H1 (cell line): ENCODE measurements around the gene CLP1. TPM values are rescaled to one million over a fixed set of nuclear protein-coding genes. Genes with fewer than 3 reads are reported as not detected.

Experiments used
- CTCF ChIA-PET: fragments of 300-600 bp; sonication (Branson Sonifier 250); formaldehyde crosslinking; loops from one replicate; lab custom pipeline; 2021; ENCODE audit not compliant: partially characterized antibody; lab: Charles Lee
- POLR2A ChIA-PET: fragments of 300-600 bp; sonication (Branson Sonifier 250); formaldehyde crosslinking; loops from one replicate; lab custom pipeline; 2021; ENCODE audit warnings: inconsistent platforms; ENCODE audit not compliant: partially characterized antibody; lab: Charles Lee
- DNase-seq, 2 experiments: peaks; one replicate each; pipeline versions ENCODE4 v3.0.0 to v3.0.0-alpha.2; 2010 to 2022; ENCODE audit warnings: low spot score in 2 of 2, low read depth in 1 of 2, mixed read lengths in 1 of 2
- FAIRE-seq: peaks from 2 replicates; lab custom pipeline; 2011; peaks lifted over from hg19 to GRCh38; lab: Jason Lieb, UNC
- H2AFZ ChIP-seq: 2 replicates; pipeline ENCODE4 v1.8.1; 2012; ENCODE audit warnings: low read length, inconsistent platforms
- H2AK5ac ChIP-seq: 2 replicates; pipeline ENCODE4 v1.6.1; 2013; ENCODE audit warnings: low read depth, low read length
- H2BK120ac ChIP-seq: replicated peaks from 2 replicates; pipeline ENCODE3; 2013; ENCODE audit warnings: low read depth, low read length, inconsistent platforms
- H2BK12ac ChIP-seq: 2 replicates; pipeline ENCODE4 v1.6.1; 2013; ENCODE audit warnings: low read depth, low read length
- H2BK15ac ChIP-seq: 2 replicates; pipeline ENCODE4 v1.6.1; 2013; ENCODE audit warnings: low read length
- H2BK20ac ChIP-seq: 2 replicates; pipeline ENCODE4 v1.6.1; 2013; ENCODE audit warnings: low read length
- H2BK5ac ChIP-seq: 2 replicates; pipeline ENCODE4 v1.6.1; 2013; ENCODE audit warnings: low read depth, low read length
- H3K14ac ChIP-seq: 2 replicates; pipeline ENCODE4 v1.6.1; 2013; ENCODE audit warnings: inconsistent platforms; ENCODE audit not compliant: insufficient read length
- H3K18ac ChIP-seq: 2 replicates; pipeline ENCODE4 v1.6.1; 2013; ENCODE audit warnings: low read length; ENCODE audit errors: extremely low read depth
- H3K23ac ChIP-seq: 2 replicates; pipeline ENCODE4 v1.6.1; 2013; ENCODE audit warnings: inconsistent platforms; ENCODE audit not compliant: insufficient read length
- H3K23me2 ChIP-seq: 2 replicates; pipeline ENCODE4 v1.6.1; 2013; ENCODE audit warnings: low read depth, low read length
- H3K27ac ChIP-seq: 2 replicates; pipeline ENCODE4 v1.6.1; 2011; ENCODE audit warnings: low read depth, low read length, inconsistent platforms
- H3K27me3 ChIP-seq, 4 experiments: replicated peaks in 1 of 4; 1 replicate in 1 of 4; 2 replicates in 3 of 4; pipeline versions ENCODE4 v1.6.1 to v1.8.1; 2011 to 2013; ENCODE audit warnings: low read length in 3 of 4, mild to moderate bottlenecking in 3 of 4, inconsistent platforms in 2 of 4, mixed read lengths in 2 of 4, moderate library complexity in 1 of 4; ENCODE audit not compliant: control insufficient read depth in 3 of 4, insufficient read depth in 3 of 4; ENCODE audit errors: extremely low read depth in 1 of 4
- H3K36me3 ChIP-seq, 4 experiments: 2 replicates each; pipeline versions ENCODE4 v1.6.1 to v1.8.1; 2011 to 2013; ENCODE audit warnings: mild to moderate bottlenecking in 4 of 4, low read length in 3 of 4, moderate library complexity in 2 of 4, control low read depth in 1 of 4, inconsistent platforms in 1 of 4; ENCODE audit not compliant: insufficient read depth in 4 of 4, control insufficient read depth in 2 of 4
- H3K4ac ChIP-seq: replicated peaks from 2 replicates; pipeline ENCODE3; 2013; ENCODE audit warnings: low read length, low read depth, mixed read lengths, inconsistent platforms; ENCODE audit not compliant: insufficient read length
- H3K4me1 ChIP-seq, 4 experiments: replicated peaks in 1 of 4; 1 replicate in 1 of 4; 2 replicates in 3 of 4; pipeline versions ENCODE4 v1.6.1 to v1.8.1; 2011 to 2013; ENCODE audit warnings: low read length in 3 of 4, inconsistent platforms in 2 of 4, mixed read lengths in 1 of 4; ENCODE audit not compliant: insufficient read depth in 4 of 4, control insufficient read depth in 3 of 4
- H3K4me2 ChIP-seq, 2 experiments: 2 replicates each; pipeline versions ENCODE4 v1.6.1 to v1.8.1; 2011 to 2013; ENCODE audit warnings: low read depth in 2 of 2, low read length in 2 of 2, control low read depth in 1 of 2, inconsistent platforms in 1 of 2, mild to moderate bottlenecking in 1 of 2; ENCODE audit not compliant: insufficient read depth in 1 of 2
- H3K4me3 ChIP-seq, 4 experiments: fragments of 200-600, 300-600 bp in 1 of 4; sonication (generic), shearing (Covaris generic), sonication (Bioruptor Twin) in 1 of 4; 2 replicates each; pipeline versions ENCODE4 v1.5.1 to v1.8.1; 2011 to 2016; ENCODE audit warnings: low read length in 4 of 4, low read depth in 3 of 4, control low read depth in 2 of 4, inconsistent platforms in 2 of 4, mild to moderate bottlenecking in 2 of 4, mixed read lengths in 1 of 4, moderate library complexity in 1 of 4; ENCODE audit not compliant: insufficient read depth in 2 of 4; ENCODE audit errors: extremely low read depth in 1 of 4
- H3K56ac ChIP-seq: replicated peaks from 2 replicates; pipeline ENCODE3; 2013; ENCODE audit warnings: low read depth, mild to moderate bottlenecking, mixed read lengths, low read length, inconsistent platforms; ENCODE audit not compliant: insufficient read length
- H3K79me1 ChIP-seq: 2 replicates; pipeline ENCODE4 v1.6.1; 2013; ENCODE audit warnings: low read depth, low read length, control low read depth
- H3K79me2 ChIP-seq, 2 experiments: 2 replicates each; pipeline versions ENCODE4 v1.6.1 to v1.8.1; 2012 to 2013; ENCODE audit warnings: low read length in 2 of 2, mild to moderate bottlenecking in 2 of 2, inconsistent platforms in 1 of 2; ENCODE audit not compliant: insufficient read depth in 2 of 2, control insufficient read depth in 1 of 2
- H3K9ac ChIP-seq, 4 experiments: replicated peaks in 1 of 4; 1 replicate in 1 of 4; 2 replicates in 3 of 4; pipeline versions ENCODE4 v1.6.1 to v1.8.1; 2011 to 2013; ENCODE audit warnings: low read depth in 3 of 4, low read length in 3 of 4, control low read depth in 2 of 4, mild to moderate bottlenecking in 2 of 4, moderate library complexity in 2 of 4, inconsistent platforms in 1 of 4; ENCODE audit errors: extremely low read depth in 1 of 4
- H3K9me3 ChIP-seq, 2 experiments: 2 replicates each; pipeline versions ENCODE4 v1.6.1 to v1.8.1; 2012 to 2013; ENCODE audit warnings: mild to moderate bottlenecking in 2 of 2, moderate library complexity in 2 of 2, control low read depth in 1 of 2, inconsistent platforms in 1 of 2, low read depth in 1 of 2, low read length in 1 of 2, mixed read lengths in 1 of 2; ENCODE audit not compliant: insufficient read depth in 2 of 2
- H4K20me1 ChIP-seq, 2 experiments: replicated peaks in 1 of 2; 2 replicates each; pipeline versions ENCODE3 to v1.8.1; 2011 to 2013; ENCODE audit warnings: inconsistent platforms in 2 of 2, low read length in 2 of 2, mild to moderate bottlenecking in 1 of 2; ENCODE audit not compliant: insufficient read depth in 2 of 2, control insufficient read depth in 1 of 2
- H4K5ac ChIP-seq: 2 replicates; pipeline ENCODE4 v1.6.1; 2013; ENCODE audit warnings: low read length, low read depth, mixed read lengths, inconsistent platforms; ENCODE audit not compliant: insufficient read length
- H4K8ac ChIP-seq: 2 replicates; pipeline ENCODE4 v1.8.0; 2013; ENCODE audit warnings: mild to moderate bottlenecking, moderate library complexity, low read length, inconsistent platforms; ENCODE audit not compliant: insufficient read depth; ENCODE audit errors: extremely low read depth
- H4K91ac ChIP-seq: replicated peaks from 2 replicates; pipeline ENCODE3; 2013; ENCODE audit warnings: low read length, mixed read lengths, inconsistent platforms; ENCODE audit not compliant: insufficient read length
- POLR2A ChIP-seq, 2 experiments: IDR thresholded peaks; 1 replicate in 1 of 2; 2 replicates in 1 of 2; pipeline ENCODE4 v1.6.1; 2011; ENCODE audit warnings: low read depth in 2 of 2, low read length in 2 of 2, mild to moderate bottlenecking in 2 of 2; ENCODE audit errors: control extremely low read depth in 1 of 2
- SAP30 ChIP-seq: fragments of 300-600 bp; sonication (generic); IDR thresholded peaks from 2 replicates; pipeline ENCODE4 v1.7.1; 2012; ENCODE audit warnings: low read length, moderate library complexity, mild to moderate bottlenecking, inconsistent platforms; ENCODE audit not compliant: insufficient read depth, insufficient replicate concordance
- SP2 ChIP-seq: IDR thresholded peaks from 2 replicates; pipeline ENCODE4 v1.6.1; 2012; ENCODE audit warnings: mild to moderate bottlenecking, low read length, inconsistent platforms
- SP4 ChIP-seq: IDR thresholded peaks from 2 replicates; pipeline ENCODE4 v1.6.1; 2012; ENCODE audit warnings: low read length, inconsistent platforms
- TAF1 ChIP-seq: IDR thresholded peaks from 2 replicates; pipeline ENCODE4 v1.6.1; 2011; ENCODE audit warnings: mild to moderate bottlenecking, low read depth, low read length
- TBP ChIP-seq: IDR thresholded peaks from 2 replicates; pipeline ENCODE4 v1.6.1; 2011; ENCODE audit warnings: low read depth, low read length, improper control_type of control experiment
- WGBS, 2 experiments: shearing (Covaris generic) in 1 of 2; methylation state at CpG; one replicate each; pipeline versions ENCODE4 v1.1.6 to v1.1.7; 2013 to 2015; ENCODE audit warnings: low lambda C conversion rate in 2 of 2, mixed read lengths in 2 of 2, inconsistent platforms in 1 of 2, low coverage in 1 of 2, missing lambda C conversion rate in 1 of 2; ENCODE audit not compliant: insufficient replicate concordance in 2 of 2, insufficient coverage in 1 of 2, insufficient read length in 1 of 2; ENCODE audit errors: extremely low coverage in 1 of 2, missing lambda C conversion rate in 1 of 2; 5-methylcytosine and 5-hydroxymethylcytosine counted together
- polyA plus RNA-seq, 7 experiments: library from polyadenylated mRNA; depleted of rRNA in 3 of 7; stranded (reverse) in 5 of 7; unstranded in 2 of 7; fragments of >200 nt in 5 of 7; fragments of 200-250 nt in 2 of 7; gene quantifications; 1 replicate in 5 of 7; 2 replicates in 1 of 7; 4 replicates in 1 of 7; pipeline versions ENCODE4 v1.2.1 to v1.2.3, GENCODE V29; 2011 to 2013; ENCODE audit warnings: missing spikeins in 2 of 7, mixed read lengths in 2 of 7
- total RNA-seq: library from RNA; stranded (reverse); fragmentation: NEBNext Ultra II Directional; extraction: Animal tissue kit (Norgen Biotek cat#: 25700); gene quantifications from 2 replicates; pipeline ENCODE4 v1.2.1, GENCODE V29; 2021

Gene CLP1
- total and polyA plus RNA-seq, 2 of the 8 experiments (the other 6 are each of a cell fraction or from before 2014, with no cell fraction given) = 29.4 to 29.9 TPM

DNA sequence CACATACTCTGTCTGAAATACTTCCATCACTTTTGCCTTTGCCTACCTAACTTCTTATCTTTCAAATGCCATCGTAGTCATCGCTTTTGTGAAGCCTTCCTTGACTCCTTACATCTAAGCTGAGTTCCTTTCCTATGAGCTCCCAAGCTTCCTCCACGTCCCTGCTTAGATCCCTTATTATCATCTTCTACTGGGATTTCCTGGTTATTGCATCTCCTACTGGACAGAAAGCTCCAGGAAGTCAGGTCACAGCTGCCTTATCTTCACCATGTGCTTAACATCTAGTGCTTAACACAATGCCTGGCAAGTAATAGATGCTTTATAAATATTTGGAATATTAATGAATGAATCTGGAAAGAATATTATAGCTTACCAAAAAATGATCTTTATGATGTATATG lies 13.8 kb upstream of the CLP1 start:
- Histone ChIP-seq H3K4ac (no peak overlapping the region), H4K5ac (no peak overlapping the region), H3K79me1 (peaks cover 10% of the 10 kb centered on the region; the same call in 1 of the 2 replicates), H2AFZ (no peak overlapping the region), H4K91ac (no peak overlapping the region), H2AK5ac (no peak overlapping the region), H2BK120ac (no peak overlapping the region), H3K4me2 (peak overlapping the region in 1 of 2 experiments; percentile 18; a peak in 1 of 4 replicates), H3K14ac (no peak overlapping the region), H4K8ac (no peak overlapping the region), H3K79me2 (peaks cover 0 to 33% of the 10 kb centered on the region in 2 experiments; a peak in 2 of 4 replicates), H2BK12ac (no peak overlapping the region), H3K18ac (0 out of 2 replicates have a peak overlapping the region, but pooled peaks have one; percentile 21), H3K4me1 (peaks cover 32 to 62% (median 41%) of the 10 kb centered on the region in 4 experiments), H3K36me3 (peaks cover 9 to 29% (median 13%) of the 10 kb centered on the region in 4 experiments; a peak in 6 of 8 replicates), H3K23me2 (peaks cover 27% of the 10 kb centered on the region), H4K20me1 (peaks cover 29 to 48% of the 10 kb centered on the region in 2 experiments), H2BK5ac (0 out of 2 replicates have a peak overlapping the region, but pooled peaks have one; percentile 32), H2BK15ac (no peak overlapping the region), H3K27me3 (no peaks in the 10 kb centered on the region), H3K23ac (no peak overlapping the region), H3K9me3 (no peaks in the 10 kb centered on the region), H3K9ac (no peak overlapping the region), H3K27ac (no peak overlapping the region), H2BK20ac (no peak overlapping the region), H3K56ac (no peak overlapping the region), H3K4me3 (0 out of 8 replicates have a peak overlapping the region, but pooled peaks of 1 of the 4 experiments have one; percentile 5)
- FAIRE-seq (no peak), DNase-seq (no peak)
- ChIA-PET CTCF (interaction anchor here (0.8 to 14.3 kb wide), 37 partner anchors 9 to 306 kb away, joined by 3 to 357 read pairs (median 6); partner anchors contain the start of genes P2RX3, SERPING1, SMTNL1 and TIMM10), POLR2A (interaction anchor here (0.6 to 29.6 kb wide), 24 partner anchors 10 to 221 kb away, joined by 3 to 1546 read pairs (median 6); partner anchors contain the start of genes CLP1, SERPING1, SLC43A1 and SMTNL1)
- TF ChIP-seq POLR2A (IDR thresholded peaks at IDR 0.05; ENCODE audit: control extremely low read depth in 1 of 2, low read depth in 2 of 2, low read length in 2 of 2) (peak in 1 of 2 experiments; percentile 20; a peak in 2 of 3 replicates), TAF1 (no peak), SP4 (no peak), SP2 (no peak), TBP (no peak), SAP30 (no peak)
- 82% methylated on average over 3 of the region's 3 CpGs; no CpG with 5 or more reads in 1 of the 2 experiments for WGBS, 2 experiments
